Endothelial cell of umbilical vein (primary cell): ENCODE data around the gene GREB1. TPM values are rescaled to one million over a fixed set of nuclear protein-coding genes. Genes with fewer than 3 reads are reported as not detected.

Source experiments
- BruUV-seq: library from RNA; stranded (reverse); fragments of 400-500 nt; replicated peaks from 2 replicates; lab custom pipeline; 2021; lab: Mats Ljungman, UMichigan
- CTCF ChIA-PET: fragments of 300-600, 350-600 bp; sonication (Branson Sonifier 250); formaldehyde crosslinking; loops from one replicate; lab custom pipeline; 2021; ENCODE audit warnings: antibody characterized with exemption, inconsistent platforms; lab: Charles Lee
- POLR2A ChIA-PET: fragments of 300-600, 350-600 bp; sonication (Branson Sonifier 250); formaldehyde crosslinking; loops from one replicate; lab custom pipeline; 2021; ENCODE audit warnings: antibody characterized with exemption, inconsistent platforms; lab: Charles Lee
- DNase-seq: peaks from one replicate; pipeline ENCODE4 v3.0.0-alpha.2; 2011; ENCODE audit warnings: low read depth, low spot score
- FAIRE-seq: peaks from 2 replicates; lab custom pipeline; 2011; peaks lifted over from hg19 to GRCh38; lab: Jason Lieb, UNC
- H2AFZ ChIP-seq: 2 replicates; pipeline ENCODE4 v1.6.0; 2012; ENCODE audit warnings: low read depth, low read length, control low read depth, inconsistent platforms
- H3K27ac ChIP-seq: 2 replicates; pipeline ENCODE4 v1.5.1; 2011; ENCODE audit warnings: low read depth, mild to moderate bottlenecking, control low read depth, low read length, moderate library complexity; ENCODE audit not compliant: insufficient read depth
- H3K27me3 ChIP-seq, 2 experiments: 2 replicates each; pipeline versions ENCODE4 v1.6.0 to v1.6.1; 2011; ENCODE audit warnings: low read length in 2 of 2, mixed read lengths in 1 of 2; ENCODE audit not compliant: control insufficient read depth in 2 of 2, insufficient read depth in 2 of 2
- H3K36me3 ChIP-seq, 2 experiments: 2 replicates in 1 of 2; 3 replicates in 1 of 2; pipeline ENCODE4 v1.5.1; 2011; ENCODE audit warnings: low read length in 2 of 2, mild to moderate bottlenecking in 1 of 2, moderate library complexity in 1 of 2; ENCODE audit not compliant: control insufficient read depth in 2 of 2, insufficient read depth in 2 of 2; ENCODE audit errors: extremely low read depth in 1 of 2
- H3K4me1 ChIP-seq: 3 replicates; pipeline ENCODE4 v1.5.1; 2011; ENCODE audit warnings: mild to moderate bottlenecking, low read length; ENCODE audit not compliant: control insufficient read depth, insufficient read depth; ENCODE audit errors: extremely low read depth
- H3K4me2 ChIP-seq: 2 replicates; pipeline ENCODE4 v1.6.1; 2011; ENCODE audit warnings: low read length, control low read depth, mixed read lengths; ENCODE audit not compliant: insufficient read depth
- H3K4me3 ChIP-seq, 3 experiments: fragments of 200-600 bp in 1 of 3; sonication (generic), shearing (Covaris generic) in 1 of 3; replicated peaks in 1 of 3; 2 replicates each; pipeline ENCODE4 v1.5.1; 2011 to 2016; ENCODE audit warnings: control low read depth in 3 of 3, low read length in 3 of 3, mild to moderate bottlenecking in 2 of 3, inconsistent platforms in 1 of 3, low read depth in 1 of 3, moderate library complexity in 1 of 3; ENCODE audit not compliant: insufficient read depth in 1 of 3
- H3K79me2 ChIP-seq: 2 replicates; pipeline ENCODE4 v1.6.0; 2012; ENCODE audit warnings: low read length, inconsistent platforms; ENCODE audit not compliant: control insufficient read depth, insufficient read depth
- H3K9ac ChIP-seq: replicated peaks from 2 replicates; pipeline ENCODE3; 2011; ENCODE audit warnings: low read length, control low read depth; ENCODE audit not compliant: insufficient read depth; ENCODE audit errors: extremely low read depth
- H3K9me1 ChIP-seq: replicated peaks from 3 replicates; pipeline ENCODE4 v1.6.0; 2011; ENCODE audit warnings: mild to moderate bottlenecking, low read length; ENCODE audit not compliant: control insufficient read depth, insufficient read depth; ENCODE audit errors: extremely low read depth
- H3K9me3 ChIP-seq: replicated peaks from 2 replicates; pipeline ENCODE4 v1.5.1; 2012; ENCODE audit warnings: low read length, inconsistent platforms; ENCODE audit not compliant: control insufficient read depth, insufficient read depth
- H4K20me1 ChIP-seq: replicated peaks from 2 replicates; pipeline ENCODE3; 2011; ENCODE audit warnings: mild to moderate bottlenecking, low read length; ENCODE audit not compliant: control insufficient read depth, insufficient read depth; ENCODE audit errors: extremely low read depth
- CTCF ChIP-seq, 2 donors: IDR thresholded peaks; 1 replicate in 1 of 2; 2 replicates in 1 of 2; pipeline ENCODE4 v1.5.1; 2011; ENCODE audit warnings: low read length in 2 of 2, mild to moderate bottlenecking in 2 of 2, moderate library complexity in 2 of 2, control low read depth in 1 of 2, inconsistent platforms in 1 of 2, low read depth in 1 of 2; ENCODE audit not compliant: insufficient read depth in 1 of 2; ENCODE audit errors: extremely low read depth in 1 of 2
- EZH2 ChIP-seq: IDR thresholded peaks from 2 replicates; pipeline ENCODE4 v1.6.1; 2012; ENCODE audit warnings: borderline replicate concordance, low read depth, mild to moderate bottlenecking, moderate library complexity, low read length, inconsistent platforms; ENCODE audit not compliant: severe bottlenecking
- FOS ChIP-seq: IDR thresholded peaks from 2 replicates; pipeline ENCODE4 v1.6.1; 2011; ENCODE audit warnings: mild to moderate bottlenecking, low read length, moderate library complexity, borderline replicate concordance; ENCODE audit not compliant: insufficient read depth
- GATA2 ChIP-seq: IDR thresholded peaks from 2 replicates; pipeline ENCODE4 v1.7.0; 2011; ENCODE audit warnings: low read depth, mild to moderate bottlenecking, moderate library complexity, mixed read lengths, low read length; ENCODE audit not compliant: insufficient read length, insufficient read depth
- JUN ChIP-seq: IDR thresholded peaks from 2 replicates; pipeline ENCODE4 v1.6.1; 2011; ENCODE audit warnings: borderline replicate concordance, low read depth; ENCODE audit not compliant: insufficient read length, insufficient read depth
- MAX ChIP-seq: IDR thresholded peaks from 2 replicates; pipeline ENCODE4 v1.6.1; 2011; ENCODE audit not compliant: insufficient read depth, insufficient read length
- MYC ChIP-seq: IDR thresholded peaks from one replicate; pipeline ENCODE4 v1.6.1; 2011; ENCODE audit warnings: mild to moderate bottlenecking, low read depth, low read length
- POLR2A ChIP-seq: IDR thresholded peaks from 2 replicates; pipeline ENCODE4 v1.6.1; 2012; ENCODE audit warnings: low read depth, mild to moderate bottlenecking, control low read depth, low read length
- POLR2AphosphoS5 ChIP-seq: IDR thresholded peaks from 2 replicates; pipeline ENCODE4 v1.6.1; 2012; ENCODE audit warnings: low read depth, mild to moderate bottlenecking, control low read depth, low read length, moderate library complexity; ENCODE audit not compliant: insufficient read depth
- dilution Hi-C: fragments of 300-500 bp; cut with MboI; formaldehyde crosslinking; loops from one replicate; pipeline ENCODE4 v1.15.0; 2019; ENCODE audit warnings: low sequenced_read_pairs; ENCODE audit not compliant: extremely low pct_ligation_motif_present
- intact Hi-C: fragments of 100-400 bp; cut with micrococcal nuclease; formaldehyde crosslinking; loops from one replicate; pipeline ENCODE4 v1.10.0; 2022
- polyA plus RNA-seq, 4 experiments: library from polyadenylated mRNA; depleted of rRNA in 3 of 4; stranded (reverse) in 3 of 4; unstranded in 1 of 4; fragments of >200 nt; gene quantifications; 2 replicates each; pipeline versions ENCODE4 v1.2.1 to v1.2.3, GENCODE V29; 2011 to 2012; ENCODE audit warnings: missing spikeins in 1 of 4
- total RNA-seq: library from RNA; stranded (reverse); gene quantifications from 2 replicates; pipeline ENCODE4 v1.2.3, GENCODE V29; 2021

Gene GREB1
- total and polyA plus RNA-seq, 2 donors (not counting 3 experiments of a cell fraction or from before 2014, with no cell fraction given): 0.17 to 0.58 TPM

GRCh38 chr2:11495844-11496681 is 37.8 kb upstream of the GREB1 start:
- no peak overlapping the region for H3K9ac ChIP-seq
- no peaks in the 10 kb centered on the region for H3K4me1 ChIP-seq
- dilution Hi-C loops (no loop called here), intact Hi-C loops (no loop called here)
- no peak for TF ChIP-seq MYC
- no peak for TF ChIP-seq POLR2A
- no peak for TF ChIP-seq MAX
- TF ChIP-seq POLR2AphosphoS5: no peak
- no peak for TF ChIP-seq CTCF (IDR thresholded peaks at IDR 0.05; ENCODE audit: extremely low read depth in 1 of 2, insufficient read depth in 1 of 2, low read depth in 1 of 2, low read length in 2 of 2)
- no peak for TF ChIP-seq FOS
- no peak for TF ChIP-seq JUN
- TF ChIP-seq EZH2: no peak
- no peak for TF ChIP-seq GATA2
- BruUV-seq: no TSS peak
- H3K36me3 ChIP-seq: no peaks in the 10 kb centered on the region
- no peaks in the 10 kb centered on the region for H4K20me1 ChIP-seq
- H3K9me1 ChIP-seq: no peaks in the 10 kb centered on the region
- no peaks in the 10 kb centered on the region for H3K9me3 ChIP-seq
- no peak overlapping the region for H2AFZ ChIP-seq
- no peak overlapping the region for H3K4me2 ChIP-seq
- CTCF ChIA-PET: interaction anchor here (1.0 kb wide), 1 partner anchor 18 kb away, joined by 3 read pairs; no protein-coding TSS in a partner anchor
- POLR2A ChIA-PET: no interaction called here
- DNase-seq (no peak), FAIRE-seq (no peak)
- no peaks in the 10 kb centered on the region for H3K79me2 ChIP-seq
- peaks cover 0 to 3% of the 10 kb centered on the region in 2 experiments for H3K27me3 ChIP-seq
- no peak overlapping the region for H3K27ac ChIP-seq
- no peak overlapping the region for H3K4me3 ChIP-seq
